Bronchial epithelial cell (primary cell): ENCODE data around the gene TNS3. TPM values are rescaled to one million over a fixed set of nuclear protein-coding genes. Genes with fewer than 3 reads are reported as not detected.

Experiments
- DNase-seq: peaks from one replicate; pipeline ENCODE4 v3.0.0-alpha.2; 2010; ENCODE audit warnings: low read depth
- FAIRE-seq: peaks from 2 replicates; lab custom pipeline; 2011; peaks lifted over from hg19 to GRCh38; lab: Jason Lieb, UNC
- H3K27me3 ChIP-seq: 2 replicates; pipeline ENCODE4 v1.5.1; 2011; ENCODE audit warnings: low read length; ENCODE audit not compliant: control insufficient read depth, insufficient read depth
- H3K36me3 ChIP-seq: 2 replicates; pipeline ENCODE4 v1.5.1; 2011; ENCODE audit warnings: low read length; ENCODE audit not compliant: control insufficient read depth, insufficient read depth
- H3K4me3 ChIP-seq: 2 replicates; pipeline ENCODE4 v1.5.1; 2011; ENCODE audit warnings: mild to moderate bottlenecking, low read depth, low read length, control low read depth
- CTCF ChIP-seq: IDR thresholded peaks from 2 replicates; pipeline ENCODE4 v1.5.1; 2011; ENCODE audit warnings: mild to moderate bottlenecking, moderate library complexity, low read length, control low read depth, inconsistent platforms; ENCODE audit not compliant: insufficient read depth, severe bottlenecking
- total RNA-seq: library from RNA; depleted of rRNA; stranded (reverse); fragments of >200 nt; gene quantifications from 2 replicates; pipeline ENCODE4 v1.2.1, GENCODE V29; 2014

Gene TNS3
- total RNA-seq, 1 donor from 2014 or later: 2.6 TPM

- no peak for FAIRE-seq
- no peak for DNase-seq
- TF ChIP-seq CTCF: no peak
- Histone ChIP-seq H3K4me3 (no peak overlapping the region), H3K27me3 (no peaks in the 10 kb centered on the region), H3K36me3 (peaks cover 6% of the 10 kb centered on the region)
These were observed 159.3 kb downstream of the TNS3 start for GRCh38 chr7:47422611-47423010.

- Histone ChIP-seq H3K36me3 (peaks cover 6% of the 10 kb centered on the region), H3K4me3 (no peak overlapping the region), H3K27me3 (no peaks in the 10 kb centered on the region)
- TF ChIP-seq CTCF: no peak
- no peak for DNase-seq
- FAIRE-seq: no peak
These were observed 160.5 kb downstream of the TNS3 start for GRCh38 chr7:47421456-47421855.

GRCh38 chr7:47420122-47420780 is 161.7 kb downstream of the TNS3 start:
- H3K4me3 ChIP-seq: no peak overlapping the region
- FAIRE-seq (no peak), DNase-seq (no peak)
- H3K36me3 ChIP-seq: peaks cover 7% of the 10 kb centered on the region
- TF ChIP-seq CTCF: no peak
- H3K27me3 ChIP-seq: no peaks in the 10 kb centered on the region

GRCh38 chr7:47419471-47419870 is 162.4 kb downstream of the TNS3 start:
- H3K36me3 ChIP-seq: peaks cover 8% of the 10 kb centered on the region
- H3K4me3 ChIP-seq: no peak overlapping the region
- DNase-seq (no peak), FAIRE-seq (no peak)
- H3K27me3 ChIP-seq: no peaks in the 10 kb centered on the region
- no peak for TF ChIP-seq CTCF

GRCh38 chr7:47418601-47419309 is 163.2 kb downstream of the TNS3 start:
- no peak for TF ChIP-seq CTCF
- Histone ChIP-seq H3K4me3 (no peak overlapping the region), H3K27me3 (no peaks in the 10 kb centered on the region), H3K36me3 (peaks cover 7% of the 10 kb centered on the region)
- DNase-seq: peak; percentile 20
- FAIRE-seq: no peak
